IPS-15b (cell line): ENCODE measurements around the gene LIN28B.
"Not testable (repeated sequence)": the region's sequence is repeated elsewhere in the genome, so short reads cannot be mapped to it uniquely, and the experiment has no call there.

Experiments used
- H3K27me3 ChIP-seq: one replicate; pipeline ENCODE4 v1.6.1; 2013; ENCODE audit warnings: low read length; ENCODE audit not compliant: control insufficient read depth, insufficient read depth
- H3K36me3 ChIP-seq: one replicate; pipeline ENCODE4 v1.6.1; 2013; ENCODE audit warnings: low read length; ENCODE audit not compliant: control insufficient read depth, insufficient read depth
- H3K4me1 ChIP-seq: one replicate; pipeline ENCODE4 v1.6.1; 2013; ENCODE audit warnings: mild to moderate bottlenecking, low read length; ENCODE audit not compliant: control insufficient read depth, insufficient read depth
- H3K4me3 ChIP-seq: one replicate; pipeline ENCODE4 v1.5.1; 2013; ENCODE audit warnings: low read depth, low read length
- H3K9ac ChIP-seq: one replicate; pipeline ENCODE4 v1.6.1; 2013; ENCODE audit warnings: low read depth, mild to moderate bottlenecking, low read length
- H3K9me3 ChIP-seq: one replicate; pipeline ENCODE4 v1.6.1; 2013; ENCODE audit warnings: mild to moderate bottlenecking, low read length; ENCODE audit not compliant: control insufficient read depth, insufficient read depth

LIN28B gene

DNA sequence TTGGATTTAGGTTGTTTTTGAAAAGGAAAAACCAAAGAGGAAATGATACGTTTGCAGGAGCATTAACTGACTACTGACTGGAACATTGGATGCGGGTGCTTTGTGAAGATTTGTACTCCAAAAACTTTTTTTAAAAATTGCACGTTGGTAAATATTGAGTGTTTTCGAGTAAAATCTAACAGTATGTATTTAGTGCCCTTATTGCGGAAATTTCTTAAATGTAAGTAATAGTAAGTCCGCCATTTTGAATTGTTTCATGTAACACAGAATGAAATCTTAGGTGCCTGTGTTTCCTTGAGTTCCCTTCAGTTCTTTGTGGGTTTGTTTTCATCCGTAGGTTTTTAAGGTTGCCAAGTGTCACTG, 15.2 kb upstream of the LIN28B start:
- Histone ChIP-seq H3K4me3 (peak overlapping the region; percentile 72), H3K36me3 (no peaks in the 10 kb centered on the region), H3K9ac (peak overlapping the region; percentile 90), H3K27me3 (no peaks in the 10 kb centered on the region), H3K4me1 (peaks cover 5% of the 10 kb centered on the region), H3K9me3 (no peaks in the 10 kb centered on the region)

DNA sequence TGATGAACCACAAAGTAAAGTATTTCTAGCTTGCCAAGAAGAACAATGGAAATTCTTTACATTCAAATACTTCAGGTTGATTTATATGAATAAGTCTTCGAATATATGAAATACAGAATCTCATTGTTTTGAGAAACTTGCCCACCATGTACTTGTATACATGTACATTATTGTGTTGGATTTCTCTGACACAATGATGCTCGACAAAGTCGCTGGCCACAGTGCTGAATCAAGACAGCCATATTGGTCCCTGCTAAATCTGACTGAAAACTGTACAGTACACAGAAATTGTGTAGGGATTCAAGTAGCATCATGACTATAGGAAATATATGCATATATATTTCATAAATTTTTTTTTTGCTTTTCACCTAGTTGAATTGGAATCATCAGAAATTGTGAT, 13.1 kb upstream of the LIN28B start:
- no peak overlapping the region for H3K9ac ChIP-seq
- H3K27me3 ChIP-seq, result no peaks in the 10 kb centered on the region
- H3K4me1 ChIP-seq, result peaks cover 5% of the 10 kb centered on the region
- no peaks in the 10 kb centered on the region for H3K36me3 ChIP-seq
- H3K9me3 ChIP-seq, result no peaks in the 10 kb centered on the region
- no peak overlapping the region for H3K4me3 ChIP-seq

DNA sequence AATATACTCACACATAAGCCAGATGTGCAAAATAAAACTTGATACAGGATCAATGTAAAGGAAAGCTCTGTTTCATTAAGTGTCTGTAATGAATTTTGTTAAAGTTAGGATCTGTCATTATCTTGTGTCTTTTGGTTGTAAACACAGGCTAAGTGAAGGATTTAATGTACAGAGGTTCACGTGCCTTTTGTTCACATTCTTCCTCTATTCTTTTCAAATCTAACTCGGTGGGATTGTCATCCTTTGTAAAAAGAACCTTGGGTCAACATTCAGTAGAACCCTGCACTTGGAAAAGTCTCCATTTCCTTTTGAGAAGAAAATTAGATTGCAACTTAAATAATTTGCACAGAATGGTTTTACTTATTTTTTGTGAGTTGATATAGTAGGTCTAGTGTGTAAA, 7.7 kb upstream of the LIN28B start:
- Histone ChIP-seq H3K9ac (no peak overlapping the region), H3K36me3 (no peaks in the 10 kb centered on the region), H3K9me3 (no peaks in the 10 kb centered on the region), H3K4me3 (no peak overlapping the region), H3K4me1 (peaks cover 15% of the 10 kb centered on the region), H3K27me3 (no peaks in the 10 kb centered on the region)

DNA sequence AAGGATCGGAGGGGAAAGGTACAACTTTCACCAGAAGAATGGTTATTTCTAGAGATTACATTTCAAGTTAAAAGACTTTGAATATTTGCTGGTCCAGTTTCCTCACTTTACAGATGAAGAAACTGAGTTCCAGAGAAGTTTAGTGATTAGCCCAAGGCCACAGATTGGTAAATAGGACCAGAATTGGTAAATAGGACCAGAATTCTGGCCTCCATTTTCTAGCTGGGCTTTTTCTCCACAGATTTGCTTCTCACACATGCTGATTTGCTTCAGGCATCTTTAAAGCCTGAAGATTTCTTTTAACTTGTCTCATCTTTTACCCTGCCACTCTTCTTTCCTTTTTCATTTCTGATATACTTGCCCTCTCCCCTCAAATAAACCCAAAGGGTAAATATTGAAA, 5.2 kb upstream of the LIN28B start:
- H3K36me3 ChIP-seq, result no peaks in the 10 kb centered on the region
- H3K9me3 ChIP-seq, result no peaks in the 10 kb centered on the region
- no peak overlapping the region for H3K4me3 ChIP-seq
- peaks cover 21% of the 10 kb centered on the region for H3K4me1 ChIP-seq
- no peak overlapping the region for H3K9ac ChIP-seq
- no peaks in the 10 kb centered on the region for H3K27me3 ChIP-seq

DNA sequence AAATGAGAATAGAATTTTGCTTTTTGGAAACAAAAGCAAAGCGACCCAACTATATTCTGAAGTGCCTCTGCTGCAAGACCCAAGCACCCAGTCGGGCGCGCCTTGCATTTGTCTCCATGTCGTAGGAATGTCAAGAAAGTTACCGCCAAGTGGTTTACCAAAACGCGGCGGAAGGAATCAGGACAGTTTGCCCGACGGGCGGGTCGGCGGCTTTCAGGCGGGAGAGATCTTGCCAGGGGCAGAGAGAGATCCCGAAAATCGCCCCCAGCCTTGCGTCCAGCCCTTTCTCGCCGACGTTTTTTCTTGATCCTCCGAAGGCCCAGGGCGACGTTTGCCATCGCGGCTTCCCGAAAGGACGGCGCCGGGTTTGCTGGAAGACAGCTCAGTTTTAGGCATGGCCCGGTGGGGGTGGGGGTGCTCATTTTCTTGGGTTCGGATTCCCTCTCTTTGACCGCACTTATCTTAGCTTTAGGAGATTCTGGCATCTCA, 4.0 kb upstream of the LIN28B start:
- Histone ChIP-seq H3K9ac (peak overlapping the region; percentile 70), H3K36me3 (no peaks in the 10 kb centered on the region), H3K27me3 (no peaks in the 10 kb centered on the region), H3K4me1 (peaks cover 21% of the 10 kb centered on the region), H3K9me3 (no peaks in the 10 kb centered on the region), H3K4me3 (peak overlapping the region; percentile 67)

DNA sequence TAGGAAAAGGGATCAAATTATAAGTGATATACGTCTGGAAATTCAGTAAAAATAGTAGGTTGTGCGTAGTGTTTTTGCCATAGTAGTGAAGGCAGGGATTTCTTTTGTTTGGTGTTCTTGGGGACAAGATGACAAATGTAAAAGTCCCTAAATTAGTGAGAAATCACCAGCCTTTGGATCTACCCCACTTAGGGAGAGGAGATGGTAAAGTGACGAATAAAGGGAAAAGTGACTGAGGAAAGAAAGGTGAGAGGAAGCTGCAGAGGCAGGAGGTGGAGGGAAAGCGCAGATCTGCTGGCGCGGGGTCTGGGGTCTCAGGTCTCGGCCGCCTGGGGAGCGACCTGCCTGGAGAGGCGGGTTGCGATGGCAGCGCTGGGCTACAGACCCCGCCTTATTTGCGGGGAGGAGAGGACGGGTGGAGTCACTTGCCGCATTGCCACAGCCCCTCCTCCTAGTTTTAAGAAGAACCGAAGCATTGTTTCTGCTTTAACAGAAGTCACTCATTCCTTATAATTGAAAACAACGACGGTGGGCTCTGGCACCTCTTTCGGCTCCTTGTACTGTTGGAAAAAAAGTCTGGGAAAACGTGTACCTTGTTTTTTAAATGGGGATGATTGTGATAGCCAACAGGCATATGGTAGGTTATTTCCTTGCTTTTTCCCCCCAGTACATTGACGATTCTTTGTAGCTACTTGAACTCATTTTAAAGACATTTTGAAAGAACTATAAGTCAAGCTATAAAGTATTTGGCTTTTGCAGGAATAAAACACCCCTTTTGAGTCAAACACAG, 3.3 kb upstream of the LIN28B start:
- not testable (repeated sequence) for H3K27me3 ChIP-seq, H3K9me3 ChIP-seq, H3K36me3 ChIP-seq
- Histone ChIP-seq H3K9ac (peak overlapping the region; percentile 77), H3K4me1 (peaks cover 21% of the 10 kb centered on the region), H3K4me3 (peak overlapping the region; percentile 67)

DNA sequence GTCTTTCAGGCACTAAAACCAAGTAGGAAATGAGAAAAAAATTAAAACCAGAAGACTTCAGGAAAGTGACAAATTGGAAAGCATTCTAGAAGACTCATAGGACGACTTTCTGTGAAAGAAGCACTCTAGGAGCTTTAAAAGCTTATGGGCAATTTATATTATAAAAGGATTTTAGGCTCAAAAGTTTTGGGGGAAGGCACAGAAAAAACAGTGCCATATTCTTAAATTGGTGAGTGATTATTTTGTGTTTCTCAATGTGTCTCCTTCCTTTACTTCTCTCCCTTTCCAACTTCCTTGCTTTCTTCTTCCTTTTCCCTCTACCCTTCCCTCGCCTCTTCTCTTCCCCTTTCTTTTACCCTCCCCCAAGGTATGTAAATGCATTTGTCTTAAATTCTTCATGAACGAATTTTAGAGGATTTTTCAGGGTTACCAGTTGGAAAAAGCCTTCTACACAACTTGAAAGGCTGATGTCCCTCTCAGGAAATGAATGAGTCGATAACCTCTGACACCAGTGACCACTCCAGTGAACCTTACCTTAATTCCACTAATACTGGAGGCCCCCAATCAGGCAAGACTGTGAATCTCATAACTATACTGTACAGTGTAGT, 2.6 kb upstream of the LIN28B start:
- H3K4me1 ChIP-seq, result peaks cover 17% of the 10 kb centered on the region
- H3K9ac ChIP-seq, result peak overlapping the region; percentile 77
- no peaks in the 10 kb centered on the region for H3K27me3 ChIP-seq
- H3K36me3 ChIP-seq, result no peaks in the 10 kb centered on the region
- peak overlapping the region; percentile 67 for H3K4me3 ChIP-seq
- no peaks in the 10 kb centered on the region for H3K9me3 ChIP-seq

DNA sequence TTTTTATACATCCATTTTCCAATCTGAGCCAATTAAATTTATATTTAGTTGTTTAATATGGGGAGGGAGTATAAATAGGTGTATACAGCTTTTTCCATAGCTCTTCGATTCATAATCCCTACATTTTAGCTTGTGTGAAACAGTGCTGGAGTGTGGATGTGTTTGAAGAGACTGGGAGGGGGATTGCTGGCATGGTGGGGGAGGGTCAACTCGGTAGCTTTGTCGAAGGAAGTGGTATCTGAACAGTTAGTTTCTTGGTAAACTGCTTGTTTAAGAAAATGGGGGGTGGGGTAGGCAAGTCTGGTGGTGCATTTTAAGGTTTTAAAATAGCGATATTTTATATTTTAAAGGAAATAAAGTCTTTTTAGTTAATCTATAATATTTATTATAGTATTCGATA, 1.4 kb upstream of the LIN28B start:
- Histone ChIP-seq H3K4me3 (peak overlapping the region; percentile 31), H3K27me3 (no peaks in the 10 kb centered on the region), H3K4me1 (peaks cover 16% of the 10 kb centered on the region), H3K9me3 (no peaks in the 10 kb centered on the region), H3K36me3 (no peaks in the 10 kb centered on the region), H3K9ac (no peak overlapping the region)

DNA sequence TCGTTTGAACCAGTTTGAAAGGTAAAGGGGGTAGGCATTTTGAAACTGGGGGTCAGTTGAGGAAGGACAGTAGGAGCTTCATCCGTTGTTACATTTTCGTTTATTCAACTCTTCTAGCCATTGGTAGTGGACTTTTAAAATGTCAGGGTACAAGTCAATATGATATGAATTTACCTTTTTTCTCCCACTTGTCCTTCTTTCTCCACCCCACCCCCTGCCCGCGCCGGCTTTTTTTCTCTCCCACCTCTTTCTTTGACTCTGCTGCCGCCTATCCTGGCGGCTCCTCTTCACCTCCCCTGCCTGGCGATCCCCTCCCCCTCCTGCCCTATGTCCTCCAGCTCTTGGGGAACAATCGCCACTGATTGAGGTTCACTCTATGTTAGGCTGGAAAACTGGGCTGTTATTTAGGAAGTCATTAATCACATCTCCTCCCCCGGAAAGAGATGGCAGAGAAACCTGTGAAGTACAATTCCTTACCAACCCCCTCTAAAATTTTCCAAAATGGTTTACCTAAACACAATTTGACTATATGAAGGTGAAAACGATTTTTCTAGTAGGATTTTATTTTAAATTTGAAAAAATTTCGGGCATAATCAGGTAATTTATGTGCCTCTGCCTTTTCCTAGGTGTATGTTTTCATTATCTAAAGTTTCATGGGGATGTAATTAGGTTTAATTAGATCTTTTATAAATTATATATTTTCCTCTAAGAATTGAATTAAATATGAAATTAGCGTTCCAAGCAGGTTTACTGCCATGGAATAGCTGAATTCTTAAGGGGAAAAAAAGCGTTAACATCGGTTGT, 778 bp upstream of the LIN28B start:
- H3K4me1 ChIP-seq, result peaks cover 12% of the 10 kb centered on the region
- H3K9me3 ChIP-seq, result no peaks in the 10 kb centered on the region
- peak overlapping the region; percentile 91 for H3K9ac ChIP-seq
- peak overlapping the region; percentile 61 for H3K4me3 ChIP-seq
- H3K36me3 ChIP-seq, result no peaks in the 10 kb centered on the region
- no peaks in the 10 kb centered on the region for H3K27me3 ChIP-seq

DNA sequence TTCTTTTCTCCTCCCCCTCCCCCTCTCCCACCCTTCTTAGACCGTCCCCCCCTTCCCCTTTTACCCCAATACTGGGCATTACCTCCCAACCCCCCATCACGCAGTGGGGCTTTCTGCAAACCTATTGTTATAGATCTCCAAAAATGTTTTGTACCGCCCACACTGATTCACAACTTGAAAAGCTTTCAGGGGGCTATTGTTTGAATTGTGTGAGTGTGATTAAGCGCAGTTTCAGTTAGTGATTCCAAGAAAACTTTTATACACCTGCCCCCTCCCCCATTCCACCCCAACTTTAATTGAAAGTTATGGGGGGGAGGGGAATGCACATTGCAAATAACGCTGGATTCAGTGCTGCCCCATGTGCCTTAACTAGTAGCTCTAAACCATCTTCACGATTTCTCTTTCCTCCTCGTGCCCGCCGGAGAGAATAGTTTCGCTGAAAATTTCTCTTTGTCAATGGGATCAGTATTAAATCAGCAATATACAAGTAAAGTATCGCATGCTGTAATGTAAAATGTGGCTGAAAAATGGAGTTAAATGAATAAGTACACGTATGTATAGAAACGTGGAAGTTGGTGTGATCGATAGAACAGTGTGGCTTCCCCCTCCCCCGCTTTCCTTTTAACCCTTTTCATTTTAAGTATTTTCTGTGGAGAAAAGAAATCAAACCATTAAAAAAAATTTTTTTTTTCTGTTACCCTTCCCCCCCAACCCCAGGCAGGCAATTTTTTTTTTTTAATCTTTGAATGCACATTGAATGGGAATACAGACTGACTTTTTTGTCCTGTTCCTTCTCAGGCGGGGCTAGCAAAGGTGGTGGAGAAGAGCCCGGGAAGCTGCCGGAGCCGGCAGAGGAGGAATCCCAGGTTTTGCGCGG, 632 bp downstream of the LIN28B start:
- Histone ChIP-seq H3K4me3 (peak overlapping the region; percentile 61), H3K9ac (peak overlapping the region; percentile 91), H3K9me3 (no peaks in the 10 kb centered on the region), H3K4me1 (peaks cover 6% of the 10 kb centered on the region), H3K27me3 (no peaks in the 10 kb centered on the region), H3K36me3 (no peaks in the 10 kb centered on the region)
